ENCODE measurements around the gene CAPS. TPM values are rescaled to one million over a fixed set of nuclear protein-coding genes. Genes with fewer than 3 reads are reported as not detected.

CAPS gene
- total RNA-seq, 1 donor from 2014 or later = 14.4 TPM

- DNase-seq (ENCODE audit: extremely low spot score, unreplicated experiment) = no peak
- Mint-ChIP-seq H3K27ac (ENCODE audit: unreplicated experiment) (no peak overlapping the region), H3K27me3 (ENCODE audit: unreplicated experiment) (no peaks in the 10 kb centered on the region), H3K9me3 (ENCODE audit: unreplicated experiment) (no peaks in the 10 kb centered on the region), H3K36me3 (ENCODE audit: unreplicated experiment) (peaks cover 2% of the 10 kb centered on the region), H3K4me3 (ENCODE audit: unreplicated experiment) (no peak overlapping the region), H3K4me1 (ENCODE audit: unreplicated experiment) (no peaks in the 10 kb centered on the region)
- no peak for TF ChIP-seq CTCF (IDR thresholded peaks at IDR 0.05)
These were observed 20.7 kb upstream of the CAPS start for GRCh38 chr19:5893296-5893903.

GRCh38 chr19:5893907-5894703 is 19.9 kb upstream of the CAPS start:
- no peak overlapping the region for H3K4me3 Mint-ChIP-seq (ENCODE audit: unreplicated experiment)

GRCh38 chr19:5894704-5895349 is 19.2 kb upstream of the CAPS start:
- Mint-ChIP-seq H3K4me3 (ENCODE audit: unreplicated experiment) (no peak overlapping the region), H3K9me3 (ENCODE audit: unreplicated experiment) (no peaks in the 10 kb centered on the region), H3K36me3 (ENCODE audit: unreplicated experiment) (peaks cover 2% of the 10 kb centered on the region), H3K27ac (ENCODE audit: unreplicated experiment) (no peak overlapping the region), H3K4me1 (ENCODE audit: unreplicated experiment) (no peaks in the 10 kb centered on the region), H3K27me3 (ENCODE audit: unreplicated experiment) (no peaks in the 10 kb centered on the region)
- TF ChIP-seq CTCF (IDR thresholded peaks at IDR 0.05) = no peak
- DNase-seq (ENCODE audit: extremely low spot score, unreplicated experiment) = no peak

More at GRCh38 chr19:5893907-5894703, 19.9 kb upstream of the CAPS start:
- Mint-ChIP-seq H3K27me3 (ENCODE audit: unreplicated experiment) (no peaks in the 10 kb centered on the region), H3K9me3 (ENCODE audit: unreplicated experiment) (no peaks in the 10 kb centered on the region), H3K36me3 (ENCODE audit: unreplicated experiment) (peaks cover 2% of the 10 kb centered on the region), H3K4me1 (ENCODE audit: unreplicated experiment) (no peaks in the 10 kb centered on the region), H3K27ac (ENCODE audit: unreplicated experiment) (no peak overlapping the region)
- no peak for TF ChIP-seq CTCF (IDR thresholded peaks at IDR 0.05)
- no peak for DNase-seq (ENCODE audit: extremely low spot score, unreplicated experiment)

GRCh38 chr19:5895409-5895808 is 18.6 kb upstream of the CAPS start:
- Mint-ChIP-seq H3K4me1 (ENCODE audit: unreplicated experiment) (no peaks in the 10 kb centered on the region), H3K27ac (ENCODE audit: unreplicated experiment) (no peak overlapping the region), H3K27me3 (ENCODE audit: unreplicated experiment) (no peaks in the 10 kb centered on the region), H3K4me3 (ENCODE audit: unreplicated experiment) (no peak overlapping the region), H3K9me3 (ENCODE audit: unreplicated experiment) (no peaks in the 10 kb centered on the region), H3K36me3 (ENCODE audit: unreplicated experiment) (peaks cover 5% of the 10 kb centered on the region)
- DNase-seq (ENCODE audit: extremely low spot score, unreplicated experiment) = no peak
- TF ChIP-seq CTCF (IDR thresholded peaks at IDR 0.05) = no peak

GRCh38 chr19:5895890-5896289 is 18.2 kb upstream of the CAPS start:
- DNase-seq (ENCODE audit: extremely low spot score, unreplicated experiment) = no peak
- Mint-ChIP-seq H3K9me3 (ENCODE audit: unreplicated experiment) (no peaks in the 10 kb centered on the region), H3K4me3 (ENCODE audit: unreplicated experiment) (no peak overlapping the region), H3K27ac (ENCODE audit: unreplicated experiment) (no peak overlapping the region), H3K36me3 (ENCODE audit: unreplicated experiment) (peaks cover 5% of the 10 kb centered on the region), H3K4me1 (ENCODE audit: unreplicated experiment) (peaks cover under 1% of the 10 kb centered on the region), H3K27me3 (ENCODE audit: unreplicated experiment) (no peaks in the 10 kb centered on the region)
- TF ChIP-seq CTCF (IDR thresholded peaks at IDR 0.05) = no peak

All from osteocyte (in vitro differentiated cells).